A673 (cell line): ENCODE results near the gene CAPN2. TPM values are rescaled to one million over a fixed set of nuclear protein-coding genes. Genes with fewer than 3 reads are reported as not detected.

Experiments
- BruUV-seq: library from RNA; stranded (reverse); fragments of 400-500 nt; replicated peaks from 2 replicates; lab custom pipeline; 2021; lab: Mats Ljungman, UMichigan
- CTCF ChIA-PET: fragments of 300-600 bp; sonication (Branson Sonifier 250); formaldehyde crosslinking; loops from one replicate; lab custom pipeline; 2022; ENCODE audit warnings: antibody characterized with exemption; lab: Charles Lee
- POLR2A ChIA-PET: fragments of 300-600 bp; sonication (Branson Sonifier 250); formaldehyde crosslinking; loops from one replicate; lab custom pipeline; 2022; ENCODE audit warnings: antibody characterized with exemption; ENCODE audit not compliant: low non-redundant PET; lab: Charles Lee
- DNase-seq: peaks from one replicate; pipeline ENCODE4 v3.0.0-alpha.2; 2015; ENCODE audit warnings: low spot score
- H3K27ac ChIP-seq: fragments of 200-600 bp; sonication (generic); 2 replicates; pipeline ENCODE4 v1.5.1; 2016; ENCODE audit warnings: mixed run types, low read depth, mild to moderate bottlenecking, mixed read lengths, antibody characterized with exemption, low read length; ENCODE audit not compliant: poor library complexity, severe bottlenecking
- H3K27me3 ChIP-seq: fragments of 200-600 bp; sonication (generic); replicated peaks from 2 replicates; pipeline ENCODE4 v1.6.1; 2017; ENCODE audit warnings: mixed run types, low read depth, mild to moderate bottlenecking, mixed read lengths, antibody characterized with exemption, low read length; ENCODE audit not compliant: insufficient read depth, poor library complexity
- H3K36me3 ChIP-seq: fragments of 200-600 bp; sonication (generic); 2 replicates; pipeline ENCODE4 v1.6.1; 2016; ENCODE audit warnings: mixed run types, mild to moderate bottlenecking, mixed read lengths, antibody characterized with exemption, low read length; ENCODE audit not compliant: insufficient read depth, poor library complexity, severe bottlenecking
- H3K4me1 ChIP-seq: fragments of 200-600 bp; sonication (generic); 2 replicates; pipeline ENCODE4 v1.6.1; 2017; ENCODE audit warnings: mixed run types, mild to moderate bottlenecking, mixed read lengths, antibody characterized with exemption, low read length; ENCODE audit not compliant: insufficient read depth, poor library complexity, severe bottlenecking
- H3K4me3 ChIP-seq: fragments of 200-600 bp; sonication (generic); 2 replicates; pipeline ENCODE4 v1.5.1; 2016; ENCODE audit warnings: low read depth, mixed run types, mild to moderate bottlenecking, mixed read lengths, low read length; ENCODE audit not compliant: poor library complexity, severe bottlenecking
- H3K9me3 ChIP-seq: fragments of 200-600 bp; sonication (generic); 2 replicates; pipeline ENCODE4 v1.6.1; 2016; ENCODE audit warnings: mixed run types, low read depth, mild to moderate bottlenecking, mixed read lengths, antibody characterized with exemption, low read length; ENCODE audit not compliant: poor library complexity, severe bottlenecking
- CTCF ChIP-seq: fragments of 300-800, 200-600 bp; sonication (generic); conservative IDR thresholded peaks from 2 replicates; pipeline ENCODE4 v1.5.1; 2017; ENCODE audit warnings: low read depth, mild to moderate bottlenecking, antibody characterized with exemption, low read length, moderate library complexity, mixed read lengths
- EZH2 ChIP-seq: fragments of 200-600 bp; sonication (generic); IDR thresholded peaks from 2 replicates; pipeline ENCODE4 v1.6.1; 2017; ENCODE audit warnings: borderline replicate concordance, low read depth, mild to moderate bottlenecking, mixed read lengths, antibody characterized with exemption, low read length; ENCODE audit not compliant: poor library complexity, severe bottlenecking
- intact Hi-C: fragments of 100-400 bp; cut with micrococcal nuclease; formaldehyde crosslinking; loops from one replicate; pipeline ENCODE4 v1.10.0; 2022; ENCODE audit not compliant: unreplicated experiment
- total RNA-seq: library from RNA; stranded (reverse); gene quantifications from 2 replicates; pipeline ENCODE4 v1.2.3, GENCODE V29; 2021

Gene CAPN2
- total RNA-seq, 1 experiment from 2014 or later = 137 TPM

- Histone ChIP-seq H3K27ac (no peak overlapping the region), H3K4me3 (no peak overlapping the region), H3K36me3 (peaks cover 34% of the 10 kb centered on the region), H3K4me1 (peaks cover 37% of the 10 kb centered on the region), H3K27me3 (no peaks in the 10 kb centered on the region), H3K9me3 (no peaks in the 10 kb centered on the region)
- ChIA-PET CTCF (no interaction called here), POLR2A (no interaction called here)
- DNase-seq = no peak
- no TSS peak for BruUV-seq
- no peak for TF ChIP-seq CTCF
- no peak for TF ChIP-seq EZH2
- intact Hi-C loops = no loop called here
These were observed 5.5 kb downstream of the CAPN2 start for GRCh38 chr1:223717695-223718363.

- Histone ChIP-seq H3K4me3 (no peak overlapping the region), H3K36me3 (peaks cover 34% of the 10 kb centered on the region), H3K4me1 (peaks cover 35% of the 10 kb centered on the region), H3K27me3 (no peaks in the 10 kb centered on the region), H3K9me3 (no peaks in the 10 kb centered on the region), H3K27ac (no peak overlapping the region)
- no peak for DNase-seq
- intact Hi-C loops = no loop called here
- TF ChIP-seq EZH2 = no peak
- no peak for TF ChIP-seq CTCF
- no TSS peak for BruUV-seq
- ChIA-PET POLR2A (no interaction called here), CTCF (no interaction called here)
These were observed 6.5 kb downstream of the CAPN2 start for GRCh38 chr1:223718850-223719249.

GRCh38 chr1:223720971-223721591 lies 8.7 kb downstream of the CAPN2 start:
- intact Hi-C loops = no loop called here
- Histone ChIP-seq H3K27me3 (no peaks in the 10 kb centered on the region), H3K9me3 (no peaks in the 10 kb centered on the region), H3K4me1 (peaks cover 25% of the 10 kb centered on the region), H3K27ac (no peak overlapping the region), H3K36me3 (peaks cover 34% of the 10 kb centered on the region), H3K4me3 (no peak overlapping the region)
- POLR2A ChIA-PET = no interaction called here
- TF ChIP-seq EZH2 (no peak), CTCF (no peak)
- no TSS peak for BruUV-seq
- CTCF ChIA-PET = no interaction called here
- no peak for DNase-seq
